MM.1S (cell line): ENCODE results near the gene MKLN1.

ENCODE experiments used
- DNase-seq: peaks from one replicate; pipeline ENCODE4 v3.0.0-alpha.2; 2015
- H2AFZ ChIP-seq: fragments of 300-600 bp; sonication (generic); 2 replicates; pipeline ENCODE4 v1.6.0; 2016; ENCODE audit warnings: antibody characterized with exemption, low read length
- H3F3A ChIP-seq: fragments of 300-600 bp; sonication (generic); 2 replicates; pipeline ENCODE4 v1.6.1; 2016; ENCODE audit warnings: mild to moderate bottlenecking, antibody characterized with exemption, low read length, moderate library complexity, mixed read lengths; ENCODE audit not compliant: insufficient read depth
- H3K27ac ChIP-seq: fragments of 300-600 bp; sonication (generic); 2 replicates; pipeline ENCODE4 v1.5.1; 2016; ENCODE audit warnings: mild to moderate bottlenecking, low read length
- H3K27me3 ChIP-seq: fragments of 300-600 bp; sonication (generic); replicated peaks from 2 replicates; pipeline ENCODE4 v1.6.0; 2016; ENCODE audit warnings: low read length; ENCODE audit not compliant: insufficient read depth
- H3K36me3 ChIP-seq: fragments of 300-600 bp; sonication (generic); replicated peaks from 2 replicates; pipeline ENCODE4 v1.6.1; 2016; ENCODE audit warnings: mild to moderate bottlenecking, low read length, mixed read lengths; ENCODE audit not compliant: insufficient read depth
- H3K4me1 ChIP-seq: fragments of 300-600 bp; sonication (generic); 2 replicates; pipeline ENCODE4 v1.6.1; 2016; ENCODE audit warnings: low read length, mixed read lengths
- H3K4me2 ChIP-seq: fragments of 300-600 bp; sonication (generic); 2 replicates; pipeline ENCODE4 v1.6.0; 2016; ENCODE audit warnings: low read depth, low read length
- H3K4me3 ChIP-seq: fragments of 300-600 bp; sonication (generic); 2 replicates; pipeline ENCODE4 v1.5.1; 2016; ENCODE audit warnings: low read length, mixed read lengths
- H3K79me2 ChIP-seq: fragments of 300-600 bp; sonication (generic); 2 replicates; pipeline ENCODE4 v1.6.1; 2016; ENCODE audit warnings: mixed run types, low read length, mixed read lengths
- H3K9ac ChIP-seq: fragments of 300-600 bp; sonication (generic); 2 replicates; pipeline ENCODE4 v1.6.1; 2016; ENCODE audit warnings: low read length, mixed read lengths
- H3K9me2 ChIP-seq: fragments of 300-600 bp; sonication (generic); replicated peaks from 2 replicates; pipeline ENCODE4 v1.6.1; 2016; ENCODE audit warnings: mild to moderate bottlenecking, low read length, mixed read lengths; ENCODE audit not compliant: insufficient read depth
- H3K9me3 ChIP-seq: fragments of 300-600 bp; sonication (generic); replicated peaks from 2 replicates; pipeline ENCODE4 v1.6.1; 2016; ENCODE audit warnings: mild to moderate bottlenecking, low read length, mixed read lengths; ENCODE audit not compliant: insufficient read depth
- H4K20me1 ChIP-seq: fragments of 300-600 bp; sonication (generic); 2 replicates; pipeline ENCODE4 v1.6.1; 2016; ENCODE audit warnings: mild to moderate bottlenecking, low read length, moderate library complexity, mixed read lengths; ENCODE audit not compliant: insufficient read depth
- CTCF ChIP-seq: fragments of 300-600 bp; sonication (generic); IDR thresholded peaks from 2 replicates; pipeline ENCODE4 v1.5.1; 2016; ENCODE audit warnings: antibody characterized with exemption, low read length, mixed read lengths
- EZH2 ChIP-seq: fragments of 300-600 bp; sonication (generic); optimal IDR thresholded peaks from 2 replicates; pipeline ENCODE3; 2017; ENCODE audit warnings: low read depth, mild to moderate bottlenecking, antibody characterized with exemption, low read length, mixed read lengths
- EZH2phosphoT487 ChIP-seq: fragments of 300-600 bp; sonication (generic); IDR thresholded peaks from 2 replicates; pipeline ENCODE4 v1.6.1; 2018; ENCODE audit warnings: antibody characterized with exemption, low read length

MKLN1 gene

GRCh38 chr7:131493081-131493480 lies 165.4 kb downstream of the MKLN1 start:
- TF ChIP-seq EZH2 (no peak), EZH2phosphoT487 (no peak), CTCF (no peak)
- Histone ChIP-seq H3K27ac (no peak overlapping the region), H3K9ac (no peak overlapping the region), H3K79me2 (no peaks in the 10 kb centered on the region), H4K20me1 (no peaks in the 10 kb centered on the region), H3K4me3 (no peak overlapping the region), H3K4me1 (no peaks in the 10 kb centered on the region), H3K27me3 (no peaks in the 10 kb centered on the region), H3K9me3 (no peaks in the 10 kb centered on the region), H3K9me2 (no peaks in the 10 kb centered on the region), H3K36me3 (no peaks in the 10 kb centered on the region), H2AFZ (no peak overlapping the region), H3F3A (no peaks in the 10 kb centered on the region), H3K4me2 (no peak overlapping the region)
- no peak for DNase-seq

DNA sequence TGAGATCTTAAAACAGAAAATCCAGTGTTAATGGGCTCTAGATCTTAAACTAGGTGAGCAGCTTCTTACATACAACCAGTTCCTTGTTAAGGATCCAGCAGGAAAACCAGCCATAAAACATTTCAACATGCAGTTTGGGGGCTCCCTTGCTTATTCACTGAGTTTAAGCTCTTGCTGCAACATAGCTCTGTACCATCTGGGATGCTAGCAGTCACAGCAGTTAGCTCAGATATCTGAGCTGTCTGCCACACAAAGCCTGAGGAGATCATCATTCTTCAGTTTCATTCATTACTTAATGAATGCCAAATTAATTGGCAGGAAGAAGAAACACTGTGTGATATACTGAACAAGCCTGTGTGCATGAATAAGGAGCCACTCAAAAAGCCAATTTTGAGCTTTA lies 165.9 kb downstream of the MKLN1 start:
- H3K9me3 ChIP-seq = no peaks in the 10 kb centered on the region
- H3K36me3 ChIP-seq = no peaks in the 10 kb centered on the region
- no peak overlapping the region for H2AFZ ChIP-seq
- H3F3A ChIP-seq = no peaks in the 10 kb centered on the region
- H3K4me1 ChIP-seq = no peaks in the 10 kb centered on the region
- H3K4me2 ChIP-seq = no peak overlapping the region
- H3K27me3 ChIP-seq = no peaks in the 10 kb centered on the region
- DNase-seq = no peak
- no peaks in the 10 kb centered on the region for H4K20me1 ChIP-seq
- H3K4me3 ChIP-seq = no peak overlapping the region
- H3K27ac ChIP-seq = no peak overlapping the region
- no peak overlapping the region for H3K9ac ChIP-seq
- H3K79me2 ChIP-seq = no peaks in the 10 kb centered on the region
- no peaks in the 10 kb centered on the region for H3K9me2 ChIP-seq
- TF ChIP-seq EZH2 = no peak
- TF ChIP-seq EZH2phosphoT487 = no peak
- TF ChIP-seq CTCF = no peak

- H3K27ac ChIP-seq = no peak overlapping the region
- no peaks in the 10 kb centered on the region for H3K4me1 ChIP-seq
- H3K4me3 ChIP-seq = no peak overlapping the region
- H3K9me3 ChIP-seq = no peaks in the 10 kb centered on the region
- H3F3A ChIP-seq = no peaks in the 10 kb centered on the region
- no peak for DNase-seq
- no peak overlapping the region for H3K4me2 ChIP-seq
- no peak overlapping the region for H2AFZ ChIP-seq
- H3K36me3 ChIP-seq = no peaks in the 10 kb centered on the region
- no peaks in the 10 kb centered on the region for H4K20me1 ChIP-seq
- no peaks in the 10 kb centered on the region for H3K27me3 ChIP-seq
- H3K79me2 ChIP-seq = no peaks in the 10 kb centered on the region
- TF ChIP-seq CTCF = no peak
- no peak for TF ChIP-seq EZH2
- no peak for TF ChIP-seq EZH2phosphoT487
- H3K9ac ChIP-seq = no peak overlapping the region
- H3K9me2 ChIP-seq = no peaks in the 10 kb centered on the region
Observed at GRCh38 chr7:131494182-131494581, 166.5 kb downstream of the MKLN1 start.
